ENCODE results near the gene TRAPPC10.

Gene TRAPPC10

GRCh38 chr21:43974791-43975468, 37.2 kb upstream of the TRAPPC10 start:
- no peak for TF ChIP-seq ZNF274 (IDR thresholded peaks at IDR 0.05; ENCODE audit: low read depth, low read length)
- H3K4me3 ChIP-seq (ENCODE audit: low read length) = no peak overlapping the region

- no peak overlapping the region for H3K4me3 ChIP-seq (ENCODE audit: low read length)
- no peak for TF ChIP-seq ZNF274 (IDR thresholded peaks at IDR 0.05; ENCODE audit: low read depth, low read length)
Measured at GRCh38 chr21:43975469-43976098, 36.5 kb upstream of the TRAPPC10 start.

GRCh38 chr21:43976661-43977060, 35.4 kb upstream of the TRAPPC10 start:
- no peak for TF ChIP-seq ZNF274 (IDR thresholded peaks at IDR 0.05; ENCODE audit: low read depth, low read length)
- no peak overlapping the region for H3K4me3 ChIP-seq (ENCODE audit: low read length)

GRCh38 chr21:43978060-43978459, 34.0 kb upstream of the TRAPPC10 start:
- no peak for TF ChIP-seq ZNF274 (IDR thresholded peaks at IDR 0.05; ENCODE audit: low read depth, low read length)

GRCh38 chr21:43979654-43980053, 32.5 kb upstream of the TRAPPC10 start:
- no peak overlapping the region for H3K4me3 ChIP-seq (ENCODE audit: low read length)
- no peak for TF ChIP-seq ZNF274 (IDR thresholded peaks at IDR 0.05; ENCODE audit: low read depth, low read length)

More at GRCh38 chr21:43978060-43978459, 34.0 kb upstream of the TRAPPC10 start:
- no peak overlapping the region for H3K4me3 ChIP-seq (ENCODE audit: low read length)

GRCh38 chr21:43981151-43981870, 30.8 kb upstream of the TRAPPC10 start:
- no peak overlapping the region for H3K4me3 ChIP-seq (ENCODE audit: low read length)
- no peak for TF ChIP-seq ZNF274 (IDR thresholded peaks at IDR 0.05; ENCODE audit: low read depth, low read length)

DNA sequence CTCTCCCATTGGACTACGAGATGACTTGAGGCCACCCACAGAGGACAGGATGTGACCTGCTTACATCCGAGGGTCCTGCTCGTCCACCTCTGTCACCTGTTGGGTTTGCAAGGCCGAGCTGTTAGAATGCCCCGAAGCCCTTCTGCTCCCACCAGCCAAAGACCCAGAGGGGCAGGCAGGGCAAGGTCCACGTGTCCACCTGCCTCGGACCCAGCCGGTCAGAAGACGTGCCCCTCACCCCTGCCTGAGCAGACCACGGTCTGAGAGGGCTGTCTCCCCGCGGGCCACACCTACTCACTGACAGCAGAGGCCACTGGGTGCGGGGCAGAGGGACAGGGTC, 30.3 kb upstream of the TRAPPC10 start:
- no peak for TF ChIP-seq ZNF274 (IDR thresholded peaks at IDR 0.05; ENCODE audit: low read depth, low read length)
- H3K4me3 ChIP-seq (ENCODE audit: low read length) = no peak overlapping the region

- no peak for TF ChIP-seq ZNF274 (IDR thresholded peaks at IDR 0.05; ENCODE audit: low read depth, low read length)
- H3K4me3 ChIP-seq (ENCODE audit: low read length) = no peak overlapping the region
Measured at GRCh38 chr21:43982489-43983078, 29.5 kb upstream of the TRAPPC10 start.

DNA sequence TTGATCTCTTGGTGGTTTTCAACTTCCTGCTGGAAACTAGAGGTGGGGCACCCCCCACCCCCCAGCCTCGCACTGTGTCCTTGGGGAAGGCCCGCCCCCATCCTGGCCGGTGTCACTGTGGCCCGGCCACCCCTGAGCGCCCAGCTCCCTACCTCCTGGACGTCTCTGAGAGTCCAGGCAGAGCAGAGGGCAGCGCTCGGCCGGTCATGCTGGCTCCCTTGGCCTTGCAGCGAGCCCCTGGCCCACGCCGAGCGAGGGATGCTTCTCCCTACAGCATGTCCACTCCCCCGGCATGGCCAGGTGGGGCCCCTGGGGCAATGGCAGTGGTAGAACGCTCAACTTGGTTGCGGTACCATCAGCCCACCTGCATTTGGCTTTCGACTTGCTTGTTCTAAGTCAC, 28.7 kb upstream of the TRAPPC10 start:
- H3K4me3 ChIP-seq (ENCODE audit: low read length) = no peak overlapping the region
- TF ChIP-seq ZNF274 (IDR thresholded peaks at IDR 0.05; ENCODE audit: low read depth, low read length) = no peak

- TF ChIP-seq ZNF274 (IDR thresholded peaks at IDR 0.05; ENCODE audit: low read depth, low read length) = no peak
- no peak overlapping the region for H3K4me3 ChIP-seq (ENCODE audit: low read length)
Measured at GRCh38 chr21:43983860-43984420, 28.2 kb upstream of the TRAPPC10 start.

DNA sequence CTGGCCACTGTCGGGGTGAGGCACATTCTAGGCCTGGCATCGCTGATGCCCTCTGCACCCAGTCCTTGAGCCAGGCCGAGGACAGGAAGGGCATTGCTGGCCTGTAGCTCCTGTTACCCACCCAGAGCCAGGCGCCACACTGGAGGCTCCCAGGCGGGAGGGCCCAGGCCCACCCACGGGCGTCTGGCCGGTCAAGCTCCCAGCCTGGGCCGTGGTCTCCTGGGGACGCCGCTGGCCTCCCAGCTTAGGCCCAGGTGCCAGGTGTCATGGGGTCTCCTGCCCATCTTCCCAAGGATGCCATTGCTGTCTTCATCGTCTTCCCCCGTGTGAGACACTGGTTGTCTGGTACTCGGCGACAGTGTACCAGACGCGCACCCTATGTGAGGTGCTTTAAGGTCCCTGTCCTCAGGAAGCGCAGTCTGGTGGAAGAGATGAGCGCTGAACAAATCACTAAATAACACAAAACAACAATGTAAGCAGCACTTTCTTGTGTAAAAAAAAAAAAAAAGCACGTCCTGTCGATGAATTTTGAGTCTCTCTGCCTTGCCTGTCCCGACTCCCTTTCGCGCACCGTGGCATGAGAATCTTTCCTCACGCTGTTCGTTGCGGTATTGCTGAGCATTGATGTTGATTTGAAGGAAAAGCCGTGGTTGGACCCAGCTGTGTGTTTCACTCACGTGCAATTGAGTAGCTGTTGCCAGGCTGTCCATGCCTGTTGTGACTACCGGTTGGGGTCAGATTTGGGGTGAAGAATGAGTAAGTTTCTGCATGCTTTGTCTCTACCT, 27.0 kb upstream of the TRAPPC10 start:
- TF ChIP-seq ZNF274 (IDR thresholded peaks at IDR 0.05; ENCODE audit: low read depth, low read length) = no peak
- no peak overlapping the region for H3K4me3 ChIP-seq (ENCODE audit: low read length)

GRCh38 chr21:43985690-43986251, 26.3 kb upstream of the TRAPPC10 start:
- H3K4me3 ChIP-seq (ENCODE audit: low read length) = no peak overlapping the region
- no peak for TF ChIP-seq ZNF274 (IDR thresholded peaks at IDR 0.05; ENCODE audit: low read depth, low read length)
